ENCODE measurements around the gene STX2.

Gene STX2

GRCh38 chr12:130818635-130819576 is 20.1 kb downstream of the STX2 start:
- peak; percentile 49 to 63 (median 50) for DNase-seq
- Histone ChIP-seq H3K36me3 (ENCODE audit: control insufficient read depth, insufficient read depth, low read length) (peaks cover 24% of the 10 kb centered on the region), H3K4me3 (ENCODE audit: insufficient read depth, low read depth, low read length, poor library complexity, severe bottlenecking) (peak overlapping the region; percentile 60), H3K27ac (ENCODE audit: insufficient read depth, low read length, poor library complexity, severe bottlenecking) (peak overlapping the region; percentile 4), H3K4me1 (ENCODE audit: control insufficient read depth, insufficient read depth, low read length, poor library complexity, severe bottlenecking) (peaks cover 2% of the 10 kb centered on the region), H3K9me3 (ENCODE audit: control insufficient read depth, low read length) (no peaks in the 10 kb centered on the region), H3K27me3 (replicated peaks; ENCODE audit: control insufficient read depth, insufficient read depth, low read length, poor library complexity, severe bottlenecking) (no peaks in the 10 kb centered on the region)

GRCh38 chr12:130818272-130818634 is 20.8 kb downstream of the STX2 start:
- DNase-seq: no peak
- H3K4me3 ChIP-seq (ENCODE audit: insufficient read depth, low read depth, low read length, poor library complexity, severe bottlenecking): peak overlapping the region; percentile 60
- H3K9me3 ChIP-seq (ENCODE audit: control insufficient read depth, low read length): no peaks in the 10 kb centered on the region
- H3K27me3 ChIP-seq (replicated peaks; ENCODE audit: control insufficient read depth, insufficient read depth, low read length, poor library complexity, severe bottlenecking): no peaks in the 10 kb centered on the region
- peaks cover 26% of the 10 kb centered on the region for H3K36me3 ChIP-seq (ENCODE audit: control insufficient read depth, insufficient read depth, low read length)
- H3K27ac ChIP-seq (ENCODE audit: insufficient read depth, low read length, poor library complexity, severe bottlenecking): no peak overlapping the region
- peaks cover 2% of the 10 kb centered on the region for H3K4me1 ChIP-seq (ENCODE audit: control insufficient read depth, insufficient read depth, low read length, poor library complexity, severe bottlenecking)

- Histone ChIP-seq H3K27me3 (replicated peaks; ENCODE audit: control insufficient read depth, insufficient read depth, low read length, poor library complexity, severe bottlenecking) (no peaks in the 10 kb centered on the region), H3K36me3 (ENCODE audit: control insufficient read depth, insufficient read depth, low read length) (peaks cover 23% of the 10 kb centered on the region), H3K9me3 (ENCODE audit: control insufficient read depth, low read length) (no peaks in the 10 kb centered on the region), H3K4me3 (ENCODE audit: insufficient read depth, low read depth, low read length, poor library complexity, severe bottlenecking) (no peak overlapping the region), H3K4me1 (ENCODE audit: control insufficient read depth, insufficient read depth, low read length, poor library complexity, severe bottlenecking) (peaks cover 2% of the 10 kb centered on the region), H3K27ac (ENCODE audit: insufficient read depth, low read length, poor library complexity, severe bottlenecking) (no peak overlapping the region)
- DNase-seq: no peak
Measured at GRCh38 chr12:130817804-130818203, 21.2 kb downstream of the STX2 start.

GRCh38 chr12:130816097-130816496 is 23.0 kb downstream of the STX2 start:
- no peak overlapping the region for H3K4me3 ChIP-seq (ENCODE audit: insufficient read depth, low read depth, low read length, poor library complexity, severe bottlenecking)
- H3K27me3 ChIP-seq (replicated peaks; ENCODE audit: control insufficient read depth, insufficient read depth, low read length, poor library complexity, severe bottlenecking): no peaks in the 10 kb centered on the region
- peaks cover 19% of the 10 kb centered on the region for H3K36me3 ChIP-seq (ENCODE audit: control insufficient read depth, insufficient read depth, low read length)
- no peak overlapping the region for H3K27ac ChIP-seq (ENCODE audit: insufficient read depth, low read length, poor library complexity, severe bottlenecking)
- H3K4me1 ChIP-seq (ENCODE audit: control insufficient read depth, insufficient read depth, low read length, poor library complexity, severe bottlenecking): peaks cover 2% of the 10 kb centered on the region
- DNase-seq: no peak
- no peaks in the 10 kb centered on the region for H3K9me3 ChIP-seq (ENCODE audit: control insufficient read depth, low read length)

GRCh38 chr12:130815028-130815741 is 23.9 kb downstream of the STX2 start:
- Histone ChIP-seq H3K4me3 (ENCODE audit: insufficient read depth, low read depth, low read length, poor library complexity, severe bottlenecking) (no peak overlapping the region), H3K27ac (ENCODE audit: insufficient read depth, low read length, poor library complexity, severe bottlenecking) (no peak overlapping the region), H3K9me3 (ENCODE audit: control insufficient read depth, low read length) (no peaks in the 10 kb centered on the region), H3K36me3 (ENCODE audit: control insufficient read depth, insufficient read depth, low read length) (peaks cover 21% of the 10 kb centered on the region), H3K27me3 (replicated peaks; ENCODE audit: control insufficient read depth, insufficient read depth, low read length, poor library complexity, severe bottlenecking) (no peaks in the 10 kb centered on the region), H3K4me1 (ENCODE audit: control insufficient read depth, insufficient read depth, low read length, poor library complexity, severe bottlenecking) (peaks cover 2% of the 10 kb centered on the region)
- no peak for DNase-seq

GRCh38 chr12:130813949-130814348 is 25.1 kb downstream of the STX2 start:
- no peak for DNase-seq
- peaks cover 21% of the 10 kb centered on the region for H3K36me3 ChIP-seq (ENCODE audit: control insufficient read depth, insufficient read depth, low read length)

GRCh38 chr12:130813436-130813835 is 25.6 kb downstream of the STX2 start:
- peaks cover 25% of the 10 kb centered on the region for H3K36me3 ChIP-seq (ENCODE audit: control insufficient read depth, insufficient read depth, low read length)
- H3K27me3 ChIP-seq (replicated peaks; ENCODE audit: control insufficient read depth, insufficient read depth, low read length, poor library complexity, severe bottlenecking): no peaks in the 10 kb centered on the region
- no peak for DNase-seq
- H3K9me3 ChIP-seq (ENCODE audit: control insufficient read depth, low read length): no peaks in the 10 kb centered on the region
- H3K4me3 ChIP-seq (ENCODE audit: insufficient read depth, low read depth, low read length, poor library complexity, severe bottlenecking): no peak overlapping the region
- no peak overlapping the region for H3K27ac ChIP-seq (ENCODE audit: insufficient read depth, low read length, poor library complexity, severe bottlenecking)
- no peaks in the 10 kb centered on the region for H3K4me1 ChIP-seq (ENCODE audit: control insufficient read depth, insufficient read depth, low read length, poor library complexity, severe bottlenecking)

More at GRCh38 chr12:130813949-130814348, 25.1 kb downstream of the STX2 start:
- H3K27me3 ChIP-seq (replicated peaks; ENCODE audit: control insufficient read depth, insufficient read depth, low read length, poor library complexity, severe bottlenecking): no peaks in the 10 kb centered on the region
- no peak overlapping the region for H3K4me3 ChIP-seq (ENCODE audit: insufficient read depth, low read depth, low read length, poor library complexity, severe bottlenecking)
- H3K4me1 ChIP-seq (ENCODE audit: control insufficient read depth, insufficient read depth, low read length, poor library complexity, severe bottlenecking): no peaks in the 10 kb centered on the region
- H3K27ac ChIP-seq (ENCODE audit: insufficient read depth, low read length, poor library complexity, severe bottlenecking): no peak overlapping the region
- H3K9me3 ChIP-seq (ENCODE audit: control insufficient read depth, low read length): no peaks in the 10 kb centered on the region

- H3K4me1 ChIP-seq (ENCODE audit: control insufficient read depth, insufficient read depth, low read length, poor library complexity, severe bottlenecking): no peaks in the 10 kb centered on the region
- no peak overlapping the region for H3K27ac ChIP-seq (ENCODE audit: insufficient read depth, low read length, poor library complexity, severe bottlenecking)
- no peaks in the 10 kb centered on the region for H3K27me3 ChIP-seq (replicated peaks; ENCODE audit: control insufficient read depth, insufficient read depth, low read length, poor library complexity, severe bottlenecking)
- no peak overlapping the region for H3K4me3 ChIP-seq (ENCODE audit: insufficient read depth, low read depth, low read length, poor library complexity, severe bottlenecking)
- H3K9me3 ChIP-seq (ENCODE audit: control insufficient read depth, low read length): no peaks in the 10 kb centered on the region
- H3K36me3 ChIP-seq (ENCODE audit: control insufficient read depth, insufficient read depth, low read length): peaks cover 57% of the 10 kb centered on the region
- DNase-seq: no peak
Measured at GRCh38 chr12:130809791-130810190, 29.3 kb downstream of the STX2 start.

- no peak overlapping the region for H3K4me3 ChIP-seq (ENCODE audit: insufficient read depth, low read depth, low read length, poor library complexity, severe bottlenecking)
- H3K27ac ChIP-seq (ENCODE audit: insufficient read depth, low read length, poor library complexity, severe bottlenecking): no peak overlapping the region
- H3K36me3 ChIP-seq (ENCODE audit: control insufficient read depth, insufficient read depth, low read length): peaks cover 53% of the 10 kb centered on the region
- H3K27me3 ChIP-seq (replicated peaks; ENCODE audit: control insufficient read depth, insufficient read depth, low read length, poor library complexity, severe bottlenecking): no peaks in the 10 kb centered on the region
- no peak for DNase-seq
- no peaks in the 10 kb centered on the region for H3K9me3 ChIP-seq (ENCODE audit: control insufficient read depth, low read length)
- no peaks in the 10 kb centered on the region for H3K4me1 ChIP-seq (ENCODE audit: control insufficient read depth, insufficient read depth, low read length, poor library complexity, severe bottlenecking)
Measured at GRCh38 chr12:130807309-130807708, 31.7 kb downstream of the STX2 start.

- no peaks in the 10 kb centered on the region for H3K27me3 ChIP-seq (replicated peaks; ENCODE audit: control insufficient read depth, insufficient read depth, low read length, poor library complexity, severe bottlenecking)
- H3K4me3 ChIP-seq (ENCODE audit: insufficient read depth, low read depth, low read length, poor library complexity, severe bottlenecking): no peak overlapping the region
- DNase-seq: no peak
- no peaks in the 10 kb centered on the region for H3K4me1 ChIP-seq (ENCODE audit: control insufficient read depth, insufficient read depth, low read length, poor library complexity, severe bottlenecking)
- no peaks in the 10 kb centered on the region for H3K9me3 ChIP-seq (ENCODE audit: control insufficient read depth, low read length)
- peaks cover 47% of the 10 kb centered on the region for H3K36me3 ChIP-seq (ENCODE audit: control insufficient read depth, insufficient read depth, low read length)
- H3K27ac ChIP-seq (ENCODE audit: insufficient read depth, low read length, poor library complexity, severe bottlenecking): no peak overlapping the region
Measured at GRCh38 chr12:130806574-130806973, 32.5 kb downstream of the STX2 start.
